ENCODE data around the gene TINAG.

- TF ChIP-seq EZH2phosphoT487 (IDR thresholded peaks at IDR 0.05; ENCODE audit: insufficient read depth, low read depth) (peak; percentile 98), EZH2 (IDR thresholded peaks at IDR 0.05; ENCODE audit: insufficient read depth, poor library complexity, severe bottlenecking) (no peak)
Measured at GRCh38 chr6:54282186-54282585, 26.1 kb upstream of the TINAG start.
